MG63 (cell line): ENCODE measurements around the gene FARS2. TPM values are rescaled to one million over a fixed set of nuclear protein-coding genes. Genes with fewer than 3 reads are reported as not detected.
A peak's percentile ranks its signal among the peaks of the same experiment; 100 is the strongest.

ENCODE experiments used
- DNase-seq: peaks from one replicate; pipeline ENCODE4 v3.0.0-alpha.2; 2020
- H3K27me3 ChIP-seq: fragments of 250-450 bp; sonication (Bioruptor Pico); 2 replicates; pipeline ENCODE4 v1.5.1; 2020; ENCODE audit warnings: mild to moderate bottlenecking, moderate library complexity
- H3K36me3 ChIP-seq: fragments of 250-450 bp; sonication (Bioruptor Pico); 2 replicates; pipeline ENCODE4 v1.5.1; 2020; ENCODE audit warnings: mild to moderate bottlenecking, moderate library complexity
- H3K4me3 ChIP-seq: fragments of 250-450 bp; sonication (Bioruptor Pico); 2 replicates; pipeline ENCODE4 v1.5.1; 2020; ENCODE audit warnings: mild to moderate bottlenecking, moderate library complexity
- H3K9me3 ChIP-seq: fragments of 250-450 bp; sonication (Bioruptor Pico); 2 replicates; pipeline ENCODE4 v1.5.1; 2020; ENCODE audit warnings: mild to moderate bottlenecking, moderate library complexity
- total RNA-seq: library from RNA; depleted of rRNA; stranded (reverse); fragments of >200 nt; shearing (Covaris generic); gene quantifications from 2 replicates; pipeline ENCODE4 v1.2.3, GENCODE V29; 2014; ENCODE audit warnings: low replicate concordance; rRNA removed

Gene FARS2
- 7.9 and 17.3 TPM in 2 replicates for total RNA-seq

GRCh38 chr6:5260661-5261544 lies at the start of gene FARS2, which contains the start of gene LYRM4:
FARS2 (plus strand) TSS chr6:5261513.
LYRM4 (minus strand) TSS chr6:5260950; CDS start chr6:5260733, 217 bp downstream.
- H3K36me3 ChIP-seq, result no peaks in the 10 kb centered on the region
- no peaks in the 10 kb centered on the region for H3K9me3 ChIP-seq
- no peaks in the 10 kb centered on the region for H3K27me3 ChIP-seq
- DNase-seq, result peak; percentile 91
- H3K4me3 ChIP-seq, result peak within 1 kb of the TSS; percentile 72

GRCh38 chr6:5213836-5214235 lies 47.5 kb upstream of the FARS2 start:
- Histone ChIP-seq H3K9me3 (no peaks in the 10 kb centered on the region), H3K36me3 (peaks cover 3% of the 10 kb centered on the region), H3K27me3 (no peaks in the 10 kb centered on the region), H3K4me3 (no peak overlapping the region)
- no peak for DNase-seq

GRCh38 chr6:5214570-5215052 lies 46.7 kb upstream of the FARS2 start:
- DNase-seq, result peak; percentile 5
- no peaks in the 10 kb centered on the region for H3K27me3 ChIP-seq
- peaks cover 3% of the 10 kb centered on the region for H3K36me3 ChIP-seq
- no peaks in the 10 kb centered on the region for H3K9me3 ChIP-seq
- H3K4me3 ChIP-seq, result no peak overlapping the region

GRCh38 chr6:5215159-5215558 lies 46.2 kb upstream of the FARS2 start:
- DNase-seq, result no peak
- H3K27me3 ChIP-seq, result no peaks in the 10 kb centered on the region

GRCh38 chr6:5215799-5216198 lies 45.5 kb upstream of the FARS2 start:
- DNase-seq, result no peak
- no peak overlapping the region for H3K4me3 ChIP-seq
- H3K36me3 ChIP-seq, result peaks cover 3% of the 10 kb centered on the region
- H3K9me3 ChIP-seq, result no peaks in the 10 kb centered on the region
- no peaks in the 10 kb centered on the region for H3K27me3 ChIP-seq

More at GRCh38 chr6:5215159-5215558, 46.2 kb upstream of the FARS2 start:
- Histone ChIP-seq H3K4me3 (no peak overlapping the region), H3K36me3 (peaks cover 3% of the 10 kb centered on the region), H3K9me3 (no peaks in the 10 kb centered on the region)

- H3K36me3 ChIP-seq, result peaks cover 3% of the 10 kb centered on the region
- no peaks in the 10 kb centered on the region for H3K9me3 ChIP-seq
- no peak overlapping the region for H3K4me3 ChIP-seq
- no peak for DNase-seq
- H3K27me3 ChIP-seq, result no peaks in the 10 kb centered on the region
These were observed 44.0 kb upstream of the FARS2 start for GRCh38 chr6:5217356-5217755.

GRCh38 chr6:5219011-5219691 lies 42.2 kb upstream of the FARS2 start:
- no peaks in the 10 kb centered on the region for H3K27me3 ChIP-seq
- H3K36me3 ChIP-seq, result peaks cover 3% of the 10 kb centered on the region
- no peak for DNase-seq
- no peak overlapping the region for H3K4me3 ChIP-seq
- H3K9me3 ChIP-seq, result no peaks in the 10 kb centered on the region

GRCh38 chr6:5220443-5220842 lies 40.9 kb upstream of the FARS2 start:
- no peak for DNase-seq
- Histone ChIP-seq H3K27me3 (no peaks in the 10 kb centered on the region), H3K36me3 (no peaks in the 10 kb centered on the region), H3K4me3 (no peak overlapping the region), H3K9me3 (no peaks in the 10 kb centered on the region)

GRCh38 chr6:5223309-5223708 lies 38.0 kb upstream of the FARS2 start:
- Histone ChIP-seq H3K4me3 (no peak overlapping the region), H3K9me3 (no peaks in the 10 kb centered on the region), H3K27me3 (no peaks in the 10 kb centered on the region), H3K36me3 (no peaks in the 10 kb centered on the region)
- DNase-seq, result no peak

GRCh38 chr6:5229356-5229755 lies 32.0 kb upstream of the FARS2 start:
- H3K36me3 ChIP-seq, result no peaks in the 10 kb centered on the region
- H3K27me3 ChIP-seq, result no peaks in the 10 kb centered on the region
- H3K9me3 ChIP-seq, result no peaks in the 10 kb centered on the region
- no peak overlapping the region for H3K4me3 ChIP-seq
- DNase-seq, result no peak

GRCh38 chr6:5230081-5230480 lies 31.2 kb upstream of the FARS2 start:
- Histone ChIP-seq H3K4me3 (no peak overlapping the region), H3K9me3 (no peaks in the 10 kb centered on the region), H3K36me3 (no peaks in the 10 kb centered on the region), H3K27me3 (no peaks in the 10 kb centered on the region)
- no peak for DNase-seq

GRCh38 chr6:5231289-5231688 lies 30.0 kb upstream of the FARS2 start:
- Histone ChIP-seq H3K27me3 (no peaks in the 10 kb centered on the region), H3K9me3 (no peaks in the 10 kb centered on the region), H3K36me3 (peaks cover 2% of the 10 kb centered on the region; the same call in 1 of the 2 replicates), H3K4me3 (no peak overlapping the region)
- DNase-seq, result no peak

- peaks cover 2% of the 10 kb centered on the region; the same call in 1 of the 2 replicates for H3K36me3 ChIP-seq
- no peaks in the 10 kb centered on the region for H3K9me3 ChIP-seq
- H3K4me3 ChIP-seq, result no peak overlapping the region
- no peak for DNase-seq
- H3K27me3 ChIP-seq, result no peaks in the 10 kb centered on the region
These were observed 26.4 kb upstream of the FARS2 start for GRCh38 chr6:5234874-5235273.

GRCh38 chr6:5235830-5236229 lies 25.5 kb upstream of the FARS2 start:
- Histone ChIP-seq H3K4me3 (no peak overlapping the region), H3K36me3 (peaks cover 2% of the 10 kb centered on the region; the same call in 1 of the 2 replicates), H3K9me3 (no peaks in the 10 kb centered on the region), H3K27me3 (no peaks in the 10 kb centered on the region)
- DNase-seq, result no peak

GRCh38 chr6:5237805-5238204 lies 23.5 kb upstream of the FARS2 start:
- no peak for DNase-seq
- H3K27me3 ChIP-seq, result no peaks in the 10 kb centered on the region
- H3K9me3 ChIP-seq, result no peaks in the 10 kb centered on the region
- H3K4me3 ChIP-seq, result no peak overlapping the region
- peaks cover 2% of the 10 kb centered on the region; the same call in 1 of the 2 replicates for H3K36me3 ChIP-seq

- H3K27me3 ChIP-seq, result no peaks in the 10 kb centered on the region
- no peaks in the 10 kb centered on the region for H3K9me3 ChIP-seq
- H3K4me3 ChIP-seq, result no peak overlapping the region
- peaks cover 2% of the 10 kb centered on the region for H3K36me3 ChIP-seq
- DNase-seq, result no peak
These were observed 23.0 kb upstream of the FARS2 start for GRCh38 chr6:5238336-5238735.

- H3K9me3 ChIP-seq, result no peaks in the 10 kb centered on the region
- no peak overlapping the region for H3K4me3 ChIP-seq
- no peaks in the 10 kb centered on the region; the same call in 1 of the 2 replicates for H3K36me3 ChIP-seq
- H3K27me3 ChIP-seq, result no peaks in the 10 kb centered on the region
- DNase-seq, result no peak
These were observed 20.1 kb upstream of the FARS2 start for GRCh38 chr6:5241252-5241651.
